Ovary (tissue), 3 donors: Measurements from ENCODE around the gene PROSER3.

Experiments used
- CTCF ChIP-seq, 3 donors: fragments of 450-650 bp in 2 of 3; fragments of 200-600 bp in 1 of 3; IDR thresholded peaks; one replicate each; pipeline versions ENCODE4 v1.5.1 to v1.8.0; 2016 to 2022; ENCODE audit warnings: antibody characterized with exemption in 3 of 3, mild to moderate bottlenecking in 1 of 3
- EP300 ChIP-seq: sonication (generic); formaldehyde crosslinking; IDR thresholded peaks from one replicate; pipeline ENCODE4 v1.6.1; 2017; ENCODE audit warnings: antibody characterized with exemption
- donor health status: DM: no; HTN: no; CAD: no.

DNA sequence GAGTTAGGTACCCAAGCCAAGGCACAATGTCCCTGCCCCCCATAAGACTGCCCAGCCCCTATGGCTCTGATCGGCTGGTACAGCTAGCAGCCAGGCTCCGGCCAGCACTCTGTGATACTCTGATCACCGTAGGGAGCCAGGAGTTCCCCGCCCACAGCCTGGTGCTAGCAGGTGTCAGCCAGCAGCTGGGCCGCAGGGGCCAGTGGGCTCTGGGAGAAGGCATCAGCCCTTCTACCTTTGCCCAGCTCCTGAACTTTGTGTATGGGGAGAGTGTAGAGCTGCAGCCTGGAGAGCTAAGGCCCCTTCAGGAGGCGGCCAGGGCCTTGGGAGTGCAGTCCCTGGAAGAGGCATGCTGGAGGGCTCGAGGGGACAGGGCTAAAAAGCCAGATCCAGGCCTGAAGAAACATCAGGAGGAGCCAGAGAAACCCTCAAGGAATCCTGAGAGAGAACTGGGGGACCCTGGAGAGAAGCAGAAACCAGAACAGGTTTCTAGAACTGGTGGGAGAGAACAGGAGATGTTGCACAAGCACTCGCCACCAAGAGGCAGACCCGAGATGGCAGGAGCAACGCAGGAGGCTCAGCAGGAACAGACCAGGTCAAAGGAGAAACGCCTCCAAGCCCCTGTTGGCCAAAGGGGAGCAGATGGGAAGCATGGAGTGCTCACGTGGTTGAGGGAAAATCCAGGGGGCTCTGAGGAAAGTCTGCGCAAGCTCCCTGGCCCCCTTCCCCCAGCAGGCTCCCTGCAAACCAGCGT is 43.2 kb upstream of the PROSER3 start:
- TF ChIP-seq CTCF (IDR thresholded peaks at IDR 0.05), result no peak
- no peak for TF ChIP-seq EP300
